Measurements from ENCODE around the gene THAP8. TPM values are rescaled to one million over a fixed set of nuclear protein-coding genes. Genes with fewer than 3 reads are reported as not detected.

THAP8 gene
- total RNA-seq, 4 donors from 2014 or later: 6.1 to 10.5 (median 6.1) TPM

- Histone ChIP-seq H3K27me3 (no peaks in the 10 kb centered on the region), H3K27ac (no peak overlapping the region), H3K4me1 (peaks cover 5 to 6% of the 10 kb centered on the region in 2 donors), H3K9me3 (no peaks in the 10 kb centered on the region), H3K4me3 (no peak overlapping the region), H3K36me3 (no peaks in the 10 kb centered on the region)
- in situ Hi-C loops (cut with MboI; ENCODE audit: low sequenced_read_pairs in 4 of 4) (no loop called here), intact Hi-C loops (cut with DNase I; ENCODE audit: low total_unique reads) (no loop called here)
- DNase-seq (no peak), ATAC-seq (no peak)
- TF ChIP-seq POLR2A (IDR thresholded peaks at IDR 0.05): no peak
- no peak for TF ChIP-seq CTCF (IDR thresholded peaks at IDR 0.05 in 4 of 5, conservative IDR thresholded peaks at IDR 0.05 in 1 of 5)
These were observed 4.9 kb downstream of the THAP8 start for GRCh38 chr19:36049080-36049698.

- no peak for ATAC-seq
- no peaks in the 10 kb centered on the region for H3K36me3 ChIP-seq
- peaks cover under 1% of the 10 kb centered on the region in 2 donors for H3K4me1 ChIP-seq
- in situ Hi-C loops (cut with MboI; ENCODE audit: low sequenced_read_pairs in 4 of 4) (no loop called here), intact Hi-C loops (cut with DNase I; ENCODE audit: low total_unique reads) (no loop called here)
- DNase-seq: no peak
- H3K27ac ChIP-seq: no peak overlapping the region
- TF ChIP-seq POLR2A (IDR thresholded peaks at IDR 0.05) (no peak), CTCF (IDR thresholded peaks at IDR 0.05 in 4 of 5, conservative IDR thresholded peaks at IDR 0.05 in 1 of 5) (no peak)
- H3K9me3 ChIP-seq: no peaks in the 10 kb centered on the region
- no peak overlapping the region for H3K4me3 ChIP-seq
- no peaks in the 10 kb centered on the region for H3K27me3 ChIP-seq
These were observed 6.2 kb downstream of the THAP8 start for GRCh38 chr19:36047835-36048234.

GRCh38 chr19:36046443-36047050 is 7.5 kb downstream of the THAP8 start:
- Histone ChIP-seq H3K27ac (no peak overlapping the region), H3K4me3 (no peak overlapping the region), H3K27me3 (no peaks in the 10 kb centered on the region), H3K9me3 (no peaks in the 10 kb centered on the region), H3K36me3 (no peaks in the 10 kb centered on the region), H3K4me1 (no peaks in the 10 kb centered on the region)
- intact Hi-C loops (cut with DNase I; ENCODE audit: low total_unique reads) (no loop called here), in situ Hi-C loops (cut with MboI; ENCODE audit: low sequenced_read_pairs in 4 of 4) (no loop called here)
- no peak for DNase-seq
- TF ChIP-seq CTCF (IDR thresholded peaks at IDR 0.05 in 4 of 5, conservative IDR thresholded peaks at IDR 0.05 in 1 of 5): no peak
- TF ChIP-seq POLR2A (IDR thresholded peaks at IDR 0.05): no peak
- ATAC-seq: no peak

GRCh38 chr19:36043952-36044351 is 10.1 kb downstream of the THAP8 start:
- Histone ChIP-seq H3K4me3 (no peak overlapping the region), H3K9me3 (no peaks in the 10 kb centered on the region), H3K36me3 (no peaks in the 10 kb centered on the region), H3K27ac (no peak overlapping the region), H3K27me3 (no peaks in the 10 kb centered on the region), H3K4me1 (no peaks in the 10 kb centered on the region)
- no peak for DNase-seq
- ATAC-seq: no peak
- intact Hi-C loops (cut with DNase I; ENCODE audit: low total_unique reads): no loop called here
- in situ Hi-C loops (cut with MboI; ENCODE audit: low sequenced_read_pairs in 4 of 4): no loop called here
- TF ChIP-seq CTCF (IDR thresholded peaks at IDR 0.05 in 4 of 5, conservative IDR thresholded peaks at IDR 0.05 in 1 of 5): no peak
- no peak for TF ChIP-seq POLR2A (IDR thresholded peaks at IDR 0.05)
